NOMO-1 (cell line): ENCODE data around the gene GRK3.

Experiments used
- DNase-seq, 2 experiments: peaks; one replicate each; lab custom pipeline; 2025; ENCODE audit not compliant: unreplicated experiment in 2 of 2; lab: John Stamatoyannopoulos, UW

GRK3 gene

GRCh38 chr22:25777870-25778269 lies 213.4 kb downstream of the GRK3 start:
- peak in 1 of 2 experiments; percentile 30 for DNase-seq
